ENCODE measurements around the gene FLNB.

DNA sequence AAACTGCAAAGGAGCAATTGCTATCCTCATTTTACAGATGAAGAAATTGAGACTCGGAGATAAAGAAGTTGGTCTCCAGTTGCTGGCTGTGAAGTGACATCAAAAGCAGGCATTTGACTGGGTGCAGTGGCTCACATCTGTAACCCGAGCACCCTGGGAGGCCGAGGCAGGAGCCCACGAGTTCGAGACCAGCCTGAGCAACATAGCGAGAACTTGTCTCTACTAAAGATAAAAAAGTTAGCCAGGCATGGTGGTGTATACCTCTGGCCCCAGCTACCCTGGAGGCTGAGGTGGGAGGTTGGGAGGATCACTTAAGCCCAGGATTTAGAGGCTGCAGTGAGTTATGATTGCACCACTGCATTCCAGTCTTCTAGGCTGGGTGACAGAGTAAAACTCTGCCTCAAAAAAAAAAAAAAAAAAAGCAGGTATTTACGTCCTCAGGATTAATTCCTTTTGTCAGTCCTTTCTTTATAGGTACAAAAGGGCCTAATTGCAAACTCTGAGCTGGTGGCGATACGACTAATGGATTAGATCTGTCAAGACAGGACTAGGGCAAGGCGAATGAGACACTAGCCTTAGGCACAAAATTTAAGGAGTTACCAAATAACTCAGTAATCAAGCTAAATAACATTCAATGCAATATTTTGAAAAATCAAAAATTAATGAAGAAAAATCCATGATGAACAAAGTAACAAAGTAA lies 208.4 kb downstream of the FLNB start:
- TF ChIP-seq, protein P1, sequence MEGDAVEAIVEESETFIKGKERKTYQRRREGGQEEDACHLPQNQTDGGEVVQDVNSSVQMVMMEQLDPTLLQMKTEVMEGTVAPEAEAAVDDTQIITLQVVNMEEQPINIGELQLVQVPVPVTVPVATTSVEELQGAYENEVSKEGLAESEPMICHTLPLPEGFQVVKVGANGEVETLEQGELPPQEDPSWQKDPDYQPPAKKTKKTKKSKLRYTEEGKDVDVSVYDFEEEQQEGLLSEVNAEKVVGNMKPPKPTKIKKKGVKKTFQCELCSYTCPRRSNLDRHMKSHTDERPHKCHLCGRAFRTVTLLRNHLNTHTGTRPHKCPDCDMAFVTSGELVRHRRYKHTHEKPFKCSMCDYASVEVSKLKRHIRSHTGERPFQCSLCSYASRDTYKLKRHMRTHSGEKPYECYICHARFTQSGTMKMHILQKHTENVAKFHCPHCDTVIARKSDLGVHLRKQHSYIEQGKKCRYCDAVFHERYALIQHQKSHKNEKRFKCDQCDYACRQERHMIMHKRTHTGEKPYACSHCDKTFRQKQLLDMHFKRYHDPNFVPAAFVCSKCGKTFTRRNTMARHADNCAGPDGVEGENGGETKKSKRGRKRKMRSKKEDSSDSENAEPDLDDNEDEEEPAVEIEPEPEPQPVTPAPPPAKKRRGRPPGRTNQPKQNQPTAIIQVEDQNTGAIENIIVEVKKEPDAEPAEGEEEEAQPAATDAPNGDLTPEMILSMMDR (IDR thresholded peaks at IDR 0.05; ENCODE audit: poor library complexity, severe bottlenecking): no peak
- TF ChIP-seq EP300 (conservative IDR thresholded peaks at IDR 0.05; ENCODE audit: poor library complexity, severe bottlenecking): no peak
